NCI-H2029 (cell line): ENCODE data around the gene SOX18.

Experiments
- DNase-seq: peaks from one replicate; lab custom pipeline; 2025; lab: John Stamatoyannopoulos, UW

SOX18 gene

GRCh38 chr20:64052987-64053840, 3.8 kb upstream of the SOX18 start:
- no peak for DNase-seq

DNA sequence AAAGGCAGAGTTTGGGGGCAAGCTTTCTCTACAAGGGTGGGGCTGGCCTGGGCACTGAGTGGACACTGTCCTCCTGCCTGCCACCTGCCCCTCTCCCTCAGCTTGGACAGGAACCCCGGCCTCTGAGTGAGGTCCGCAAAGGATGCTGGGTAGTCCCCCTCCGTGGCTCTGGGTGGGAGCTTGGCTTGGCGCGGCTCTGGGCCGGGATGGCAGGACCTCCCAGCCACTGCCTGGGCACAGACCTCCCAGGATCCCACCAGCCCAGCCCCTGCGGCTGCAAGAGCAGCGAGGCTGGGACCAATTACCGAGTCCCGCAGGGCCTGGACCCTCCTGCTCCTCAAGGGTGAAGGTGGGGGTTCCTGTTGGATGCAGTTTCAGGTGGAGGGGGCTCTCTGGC, 2.9 kb upstream of the SOX18 start:
- no peak for DNase-seq

- no peak for DNase-seq
Observed at GRCh38 chr20:64051561-64052325, 2.3 kb upstream of the SOX18 start.

DNA sequence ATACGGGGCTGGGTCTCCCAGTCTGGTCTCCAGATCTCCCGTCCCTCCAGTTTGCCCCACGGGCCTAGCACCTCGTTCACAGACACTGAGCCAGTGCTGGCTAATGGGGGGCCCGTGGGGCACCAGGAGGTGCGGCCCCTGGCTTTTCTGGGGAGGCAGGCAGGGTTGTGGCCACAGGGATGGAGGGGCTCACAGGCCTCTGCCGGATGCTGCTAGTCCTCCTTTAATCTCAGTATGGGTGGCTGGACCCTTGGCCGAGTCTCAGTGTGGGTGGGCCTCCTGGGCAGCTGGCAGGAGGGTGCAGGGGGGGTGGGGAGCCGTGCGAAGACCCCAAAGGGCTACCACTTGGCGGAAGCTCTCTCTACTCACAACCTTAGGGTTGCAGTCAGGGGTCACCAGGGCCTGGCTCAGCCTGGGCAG, 1.6 kb upstream of the SOX18 start:
- DNase-seq: no peak

- DNase-seq: no peak
Observed at GRCh38 chr20:64050261-64051032, 1.0 kb upstream of the SOX18 start.

GRCh38 chr20:64049878-64050260, 430 bp upstream of the SOX18 start:
- DNase-seq: no peak

GRCh38 chr20:64048402-64049044, 916 bp downstream of the SOX18 start:
- no peak for DNase-seq

DNA sequence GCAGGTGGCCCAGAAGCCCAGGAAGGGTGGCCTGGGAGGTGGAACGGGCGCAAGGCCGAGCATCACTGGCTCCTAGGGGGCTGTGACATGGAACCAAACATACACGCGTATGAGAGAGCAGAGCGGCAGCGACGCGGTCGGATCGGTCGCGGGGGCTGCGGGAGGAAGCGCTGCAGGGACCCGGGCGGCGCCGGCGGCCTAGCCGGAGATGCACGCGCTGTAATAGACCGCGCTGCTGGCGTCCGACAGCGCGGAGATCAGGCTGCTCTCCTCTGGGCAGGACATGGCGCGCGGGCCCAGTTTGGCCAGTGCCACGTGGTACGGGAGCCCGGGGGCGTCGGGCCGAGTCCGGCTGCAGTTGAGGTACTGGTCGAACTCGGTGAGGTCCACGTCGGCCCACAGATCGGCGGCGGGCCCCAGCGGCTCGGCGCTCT, 1.5 kb downstream of the SOX18 start:
- no peak for DNase-seq

- no peak for DNase-seq
Observed at GRCh38 chr20:64047046-64047389, 2.4 kb downstream of the SOX18 start.

- DNase-seq: no peak
Observed at GRCh38 chr20:64045346-64046011, 4.0 kb downstream of the SOX18 start.

DNA sequence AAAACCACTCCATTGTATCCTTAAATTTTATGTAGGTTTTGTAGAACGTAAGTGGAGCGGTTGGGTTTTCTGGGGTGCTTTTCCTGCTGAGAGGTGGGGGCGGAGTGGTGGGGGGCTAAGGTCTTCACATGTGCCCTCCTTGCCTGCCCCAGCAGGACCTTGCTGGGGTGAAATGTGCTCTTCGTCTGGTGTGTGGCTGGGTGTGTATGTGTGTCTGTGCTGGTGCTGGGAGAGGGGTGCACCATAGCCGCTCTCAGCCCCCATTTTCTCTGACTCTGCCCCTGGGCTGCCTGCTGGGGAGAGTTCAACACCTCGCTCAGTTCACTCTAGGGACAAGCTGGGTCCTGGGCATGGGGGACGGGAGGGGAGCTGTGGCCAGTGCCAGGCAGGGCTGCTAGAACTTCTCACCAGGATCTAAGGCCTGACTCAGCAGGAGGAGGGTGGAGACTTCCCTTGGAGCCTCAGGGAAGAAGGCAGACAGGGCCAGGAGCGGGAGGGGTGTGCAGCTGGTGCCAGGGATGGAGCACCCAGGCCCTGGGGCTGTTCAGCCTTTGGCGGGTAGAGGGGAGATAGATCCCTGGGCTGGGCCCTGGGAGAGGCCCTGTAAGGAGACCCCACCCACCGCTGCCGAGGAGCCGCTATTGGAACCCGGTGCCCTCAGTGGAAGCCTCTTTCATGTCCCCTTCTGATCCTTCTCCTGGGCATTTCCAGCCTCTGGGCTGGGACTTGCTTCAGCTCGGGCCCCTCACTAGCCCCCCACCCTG, 4.8 kb downstream of the SOX18 start:
- no peak for DNase-seq

GRCh38 chr20:64043768-64044167, 5.7 kb downstream of the SOX18 start:
- no peak for DNase-seq

DNA sequence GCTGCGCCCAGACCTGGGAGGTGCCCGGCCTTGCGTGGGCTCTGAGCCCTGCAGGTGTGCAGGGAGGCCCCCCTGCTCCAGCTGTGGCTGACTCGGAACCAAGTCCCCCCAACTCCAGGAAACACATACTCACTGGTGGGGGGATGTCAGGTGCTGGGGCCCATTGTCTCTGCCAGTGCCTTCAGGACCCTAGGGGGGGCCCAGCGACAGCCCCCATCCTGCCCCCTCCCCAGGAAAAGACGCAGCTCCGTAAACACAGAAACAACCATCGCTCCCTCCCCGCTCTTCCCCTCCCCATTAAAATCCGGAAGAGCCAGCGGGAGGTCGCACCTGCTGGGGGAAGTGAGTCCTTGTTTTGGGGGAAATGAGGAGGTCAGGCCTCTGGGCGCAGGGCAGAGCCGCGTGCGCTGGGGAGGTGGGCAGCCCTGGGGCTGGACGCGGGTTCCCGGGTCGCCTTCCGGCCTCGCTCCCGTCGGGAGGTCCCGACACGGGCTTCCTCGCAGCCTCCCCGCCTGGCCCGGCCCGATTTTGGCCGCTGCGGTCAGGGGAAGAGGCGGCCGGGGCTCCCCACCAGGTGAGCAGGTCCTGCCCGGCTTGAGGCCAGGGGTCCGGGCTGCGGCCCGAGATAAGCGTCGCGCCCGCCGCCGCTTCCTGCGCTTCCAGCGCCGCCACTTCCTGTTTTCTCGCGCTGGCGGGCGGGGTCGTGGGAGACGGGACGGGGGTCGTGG, 7.2 kb downstream of the SOX18 start:
- DNase-seq: no peak

- no peak for DNase-seq
Observed at GRCh38 chr20:64041781-64042053, 7.7 kb downstream of the SOX18 start.

- no peak for DNase-seq
Observed at GRCh38 chr20:64041040-64041780, 8.2 kb downstream of the SOX18 start.

DNA sequence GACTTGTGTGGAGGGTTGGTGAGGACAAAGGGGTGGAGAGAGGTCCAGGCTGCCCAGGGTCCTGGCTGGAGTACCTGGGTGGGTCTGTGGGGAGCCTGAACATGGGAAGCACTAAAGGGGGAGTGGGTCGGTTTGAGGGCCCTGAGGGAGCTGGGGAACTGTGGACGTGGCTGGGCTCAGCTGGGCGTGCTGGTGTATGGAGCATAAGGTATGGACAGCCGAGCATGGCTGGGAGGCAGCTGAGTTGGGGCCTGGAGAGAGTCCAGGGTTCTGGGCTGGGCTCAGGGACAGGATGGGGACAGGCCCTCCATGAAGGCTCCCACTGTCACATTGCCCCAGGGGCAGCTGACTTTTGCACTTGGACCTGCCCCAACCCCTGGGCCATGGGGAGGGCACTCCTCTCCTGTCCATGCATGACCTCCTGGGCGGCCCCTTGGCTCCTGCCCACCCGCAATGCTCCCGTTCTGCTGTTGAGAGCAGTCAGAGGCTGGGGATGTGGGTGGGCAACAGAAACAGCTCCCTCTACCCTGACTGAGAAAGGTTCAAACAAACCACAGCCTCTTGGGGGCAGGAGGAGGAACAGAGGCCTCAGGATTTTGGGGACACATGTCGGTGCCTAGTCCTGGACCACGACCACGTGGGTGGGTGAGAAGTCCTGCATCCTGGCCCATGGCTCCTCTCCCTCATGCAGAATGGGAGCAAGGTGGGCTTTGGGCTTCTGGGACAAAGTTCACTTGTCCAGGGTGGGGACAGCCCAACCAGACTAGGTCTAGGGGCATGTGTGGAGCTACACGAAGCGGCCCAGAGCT, 9.0 kb downstream of the SOX18 start:
- no peak for DNase-seq

GRCh38 chr20:64039293-64040160, 9.9 kb downstream of the SOX18 start:
- no peak for DNase-seq
